ENCODE measurements around the gene SALL4.

The SALL4 gene

DNA sequence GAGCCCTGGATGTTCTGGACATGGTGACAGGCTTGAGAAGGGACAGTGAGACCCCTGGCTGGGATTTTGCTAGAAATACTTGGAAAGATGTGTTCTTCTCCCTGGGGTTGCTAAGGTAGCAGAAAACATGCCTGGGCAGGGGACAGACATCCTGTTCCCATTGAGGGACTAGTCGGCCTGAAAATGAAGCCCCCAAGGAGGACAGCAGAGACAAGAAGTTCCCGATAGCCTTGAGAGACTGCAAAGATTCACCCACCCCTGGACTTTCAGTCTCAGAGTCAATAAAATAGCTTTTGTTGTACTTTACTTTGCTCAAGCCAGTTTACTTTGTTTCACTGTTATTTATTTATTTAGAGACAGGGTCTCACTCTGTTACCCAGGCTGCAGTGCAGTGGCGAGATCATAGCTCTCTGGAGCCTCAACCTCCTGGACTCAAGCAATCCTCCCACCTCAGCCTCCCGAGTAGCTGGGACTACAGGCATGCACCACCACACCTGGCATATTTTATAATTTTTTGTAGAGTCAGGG lies 62.5 kb downstream of the SALL4 start:
- TF ChIP-seq POLR2AphosphoS5 (IDR thresholded peaks at IDR 0.05; ENCODE audit: low read depth, low read length) (no peak), SIN3A (IDR thresholded peaks at IDR 0.05; ENCODE audit: borderline replicate concordance, insufficient read depth, low read length) (no peak), TAF1 (IDR thresholded peaks at IDR 0.05; ENCODE audit: borderline replicate concordance, insufficient read depth, low read length) (no peak), FOXP2 (optimal IDR thresholded peaks at IDR 0.05; ENCODE audit: borderline replicate concordance, extremely low read depth, extremely low read length, insufficient read depth) (no peak), REST (IDR thresholded peaks at IDR 0.05; ENCODE audit: insufficient read depth in 1 of 2, low read depth in 2 of 2, low read length in 2 of 2) (no peak)

DNA sequence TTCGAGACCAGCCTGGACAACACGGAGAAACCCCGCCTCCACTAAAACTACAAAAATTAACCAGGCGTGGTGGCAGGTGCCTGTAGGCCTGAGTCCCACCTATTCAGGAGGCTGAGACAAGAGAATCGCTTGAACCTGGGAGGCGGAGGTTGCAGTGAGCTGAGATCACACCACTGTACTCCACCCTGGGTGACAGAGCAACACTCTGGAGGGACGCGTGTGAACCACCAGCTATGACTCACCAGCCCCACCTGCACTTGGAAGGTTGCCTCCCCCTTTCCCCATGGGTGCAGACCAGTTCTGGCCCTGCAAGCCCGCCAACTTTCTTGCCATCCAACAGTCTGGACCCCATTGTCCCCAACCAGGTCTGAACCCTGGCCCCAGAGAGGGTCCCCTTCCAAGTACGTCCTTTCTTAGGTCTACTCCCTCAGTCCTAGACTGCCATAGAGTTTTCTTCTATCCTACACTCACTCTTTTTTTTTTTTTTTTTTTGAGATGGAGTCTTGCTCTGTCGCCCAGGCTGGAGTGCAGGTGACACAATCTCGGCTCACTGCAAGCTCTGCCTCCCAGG lies 63.4 kb downstream of the SALL4 start:
- TF ChIP-seq TAF1 (IDR thresholded peaks at IDR 0.05; ENCODE audit: borderline replicate concordance, insufficient read depth, low read length) = no peak
- no peak for TF ChIP-seq REST (IDR thresholded peaks at IDR 0.05; ENCODE audit: insufficient read depth in 1 of 2, low read depth in 2 of 2, low read length in 2 of 2)
- TF ChIP-seq FOXP2 (optimal IDR thresholded peaks at IDR 0.05; ENCODE audit: borderline replicate concordance, extremely low read depth, extremely low read length, insufficient read depth) = no peak
- no peak for TF ChIP-seq SIN3A (IDR thresholded peaks at IDR 0.05; ENCODE audit: borderline replicate concordance, insufficient read depth, low read length)
- TF ChIP-seq POLR2AphosphoS5 (IDR thresholded peaks at IDR 0.05; ENCODE audit: low read depth, low read length) = no peak

DNA sequence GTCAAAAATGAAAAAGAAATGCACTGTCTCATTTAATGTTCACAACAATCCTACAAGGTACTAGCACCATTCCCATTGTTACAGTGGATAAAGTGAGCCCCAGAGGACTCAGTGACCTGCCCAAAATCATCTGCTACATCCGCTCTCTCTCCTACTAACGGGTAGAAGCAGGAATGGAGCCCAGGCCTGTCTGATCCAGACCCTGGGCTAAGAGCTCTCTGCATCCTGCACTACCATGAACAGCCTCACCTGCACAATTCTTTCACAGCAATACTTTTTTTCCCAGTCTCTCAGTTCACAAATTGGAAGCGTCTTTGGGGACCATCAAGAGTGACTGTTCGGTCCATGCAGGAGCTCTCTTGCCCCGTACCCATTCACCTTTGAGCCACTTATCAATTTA lies 65.4 kb downstream of the SALL4 start:
- TF ChIP-seq TAF1 (IDR thresholded peaks at IDR 0.05; ENCODE audit: borderline replicate concordance, insufficient read depth, low read length) (no peak), SIN3A (IDR thresholded peaks at IDR 0.05; ENCODE audit: borderline replicate concordance, insufficient read depth, low read length) (no peak), REST (IDR thresholded peaks at IDR 0.05; ENCODE audit: insufficient read depth in 1 of 2, low read depth in 2 of 2, low read length in 2 of 2) (no peak), FOXP2 (optimal IDR thresholded peaks at IDR 0.05; ENCODE audit: borderline replicate concordance, extremely low read depth, extremely low read length, insufficient read depth) (no peak)

- TF ChIP-seq SIN3A (IDR thresholded peaks at IDR 0.05; ENCODE audit: borderline replicate concordance, insufficient read depth, low read length) (no peak), TAF1 (IDR thresholded peaks at IDR 0.05; ENCODE audit: borderline replicate concordance, insufficient read depth, low read length) (no peak), REST (IDR thresholded peaks at IDR 0.05; ENCODE audit: insufficient read depth in 1 of 2, low read depth in 2 of 2, low read length in 2 of 2) (no peak)
Measured at GRCh38 chr20:51735728-51736600, 66.4 kb downstream of the SALL4 start.
